ENCODE data around the gene PSMC3. TPM values are rescaled to one million over a fixed set of nuclear protein-coding genes. Genes with fewer than 3 reads are reported as not detected.
A peak's percentile ranks its signal among the peaks of the same experiment; 100 is the strongest.

PSMC3 gene
- total and polyA plus RNA-seq, 2 of the 13 experiments (the other 11 are each of a cell fraction or from before 2014, with no cell fraction given), result 75.8 to 214 TPM

- TF ChIP-seq, protein P1, sequence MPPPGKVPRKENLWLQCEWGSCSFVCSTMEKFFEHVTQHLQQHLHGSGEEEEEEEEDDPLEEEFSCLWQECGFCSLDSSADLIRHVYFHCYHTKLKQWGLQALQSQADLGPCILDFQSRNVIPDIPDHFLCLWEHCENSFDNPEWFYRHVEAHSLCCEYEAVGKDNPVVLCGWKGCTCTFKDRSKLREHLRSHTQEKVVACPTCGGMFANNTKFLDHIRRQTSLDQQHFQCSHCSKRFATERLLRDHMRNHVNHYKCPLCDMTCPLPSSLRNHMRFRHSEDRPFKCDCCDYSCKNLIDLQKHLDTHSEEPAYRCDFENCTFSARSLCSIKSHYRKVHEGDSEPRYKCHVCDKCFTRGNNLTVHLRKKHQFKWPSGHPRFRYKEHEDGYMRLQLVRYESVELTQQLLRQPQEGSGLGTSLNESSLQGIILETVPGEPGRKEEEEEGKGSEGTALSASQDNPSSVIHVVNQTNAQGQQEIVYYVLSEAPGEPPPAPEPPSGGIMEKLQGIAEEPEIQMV (CRISPR knock-in tag; IDR thresholded peaks at IDR 0.05; ENCODE audit: low read depth), result no peak
- TF ChIP-seq NR2F1 (CRISPR knock-in tag; IDR thresholded peaks at IDR 0.05) (peak; percentile 81 to 94), NFKB2 (CRISPR knock-in tag; IDR thresholded peaks at IDR 0.05; ENCODE audit: borderline replicate concordance) (no peak), DNMT1 (CRISPR knock-in tag; IDR thresholded peaks at IDR 0.05) (no peak), ZNF460 (CRISPR knock-in tag; IDR thresholded peaks at IDR 0.05; ENCODE audit: borderline replicate concordance) (no peak), GFI1 (CRISPR knock-in tag; IDR thresholded peaks at IDR 0.05; ENCODE audit: borderline replicate concordance) (no peak), ZNF501 (CRISPR knock-in tag; IDR thresholded peaks at IDR 0.05) (0 out of 2 replicates have a peak, but pooled peaks have one; percentile 41), NFE2L2 (IDR thresholded peaks at IDR 0.05; ENCODE audit: low read length) (no peak), ZNF563 (CRISPR knock-in tag; IDR thresholded peaks at IDR 0.05) (0 out of 2 replicates have a peak, but pooled peaks have one; percentile 21), MIER3 (CRISPR knock-in tag; IDR thresholded peaks at IDR 0.05; ENCODE audit: borderline replicate concordance) (peak; percentile 69), SP5 (CRISPR knock-in tag; IDR thresholded peaks at IDR 0.05; ENCODE audit: borderline replicate concordance, low read depth) (peak; percentile 96), SOX5 (CRISPR knock-in tag; IDR thresholded peaks at IDR 0.05; ENCODE audit: borderline replicate concordance) (peak; percentile 41; the same call in 1 of the 2 replicates), SP140L (CRISPR knock-in tag; IDR thresholded peaks at IDR 0.05; ENCODE audit: borderline replicate concordance) (no peak), ZFY (CRISPR knock-in tag; IDR thresholded peaks at IDR 0.05) (peak; percentile 52; the same call in 1 of the 2 replicates), CSRNP2 (CRISPR knock-in tag; conservative IDR thresholded peaks at IDR 0.05; ENCODE audit: low read depth) (no peak)
- TF ChIP-seq, protein P2, sequence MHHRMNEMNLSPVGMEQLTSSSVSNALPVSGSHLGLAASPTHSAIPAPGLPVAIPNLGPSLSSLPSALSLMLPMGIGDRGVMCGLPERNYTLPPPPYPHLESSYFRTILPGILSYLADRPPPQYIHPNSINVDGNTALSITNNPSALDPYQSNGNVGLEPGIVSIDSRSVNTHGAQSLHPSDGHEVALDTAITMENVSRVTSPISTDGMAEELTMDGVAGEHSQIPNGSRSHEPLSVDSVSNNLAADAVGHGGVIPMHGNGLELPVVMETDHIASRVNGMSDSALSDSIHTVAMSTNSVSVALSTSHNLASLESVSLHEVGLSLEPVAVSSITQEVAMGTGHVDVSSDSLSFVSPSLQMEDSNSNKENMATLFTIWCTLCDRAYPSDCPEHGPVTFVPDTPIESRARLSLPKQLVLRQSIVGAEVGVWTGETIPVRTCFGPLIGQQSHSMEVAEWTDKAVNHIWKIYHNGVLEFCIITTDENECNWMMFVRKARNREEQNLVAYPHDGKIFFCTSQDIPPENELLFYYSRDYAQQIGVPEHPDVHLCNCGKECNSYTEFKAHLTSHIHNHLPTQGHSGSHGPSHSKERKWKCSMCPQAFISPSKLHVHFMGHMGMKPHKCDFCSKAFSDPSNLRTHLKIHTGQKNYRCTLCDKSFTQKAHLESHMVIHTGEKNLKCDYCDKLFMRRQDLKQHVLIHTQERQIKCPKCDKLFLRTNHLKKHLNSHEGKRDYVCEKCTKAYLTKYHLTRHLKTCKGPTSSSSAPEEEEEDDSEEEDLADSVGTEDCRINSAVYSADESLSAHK (CRISPR knock-in tag; IDR thresholded peaks at IDR 0.05; ENCODE audit: borderline replicate concordance), result no peak
These were observed 9.4 kb upstream of the PSMC3 start (continued) for GRCh38 chr11:47435687-47436086.
